Mucosa of rectum (tissue), 2 donors: ENCODE data around the gene PGBD2.
"Not testable (repeated sequence)": the region's sequence is repeated elsewhere in the genome, so short reads cannot be mapped to it uniquely, and the experiment has no call there.

Experiments
- H3K27ac ChIP-seq, 2 donors: one replicate each; pipeline ENCODE4 v1.7.0; 2013; ENCODE audit warnings: inconsistent platforms in 2 of 2, low read depth in 2 of 2, low read length in 2 of 2
- H3K27me3 ChIP-seq, 2 donors: one replicate each; pipeline ENCODE4 v1.7.0; 2013; ENCODE audit warnings: low read length in 2 of 2; ENCODE audit not compliant: control insufficient read depth in 2 of 2, insufficient read depth in 2 of 2
- H3K36me3 ChIP-seq, 2 donors: one replicate each; pipeline ENCODE4 v1.7.0; 2013; ENCODE audit warnings: low read length in 2 of 2; ENCODE audit not compliant: control insufficient read depth in 2 of 2, insufficient read depth in 2 of 2
- H3K4me1 ChIP-seq, 2 donors: one replicate each; pipeline ENCODE4 v1.7.0; 2013; ENCODE audit warnings: low read length in 2 of 2, mild to moderate bottlenecking in 1 of 2; ENCODE audit not compliant: control insufficient read depth in 2 of 2, insufficient read depth in 2 of 2
- H3K4me3 ChIP-seq, 2 donors: one replicate each; pipeline ENCODE4 v1.7.0; 2013; ENCODE audit warnings: low read length in 2 of 2
- H3K9ac ChIP-seq, 2 donors: one replicate each; pipeline ENCODE4 v1.7.0; 2013; ENCODE audit warnings: low read length in 2 of 2, low read depth in 1 of 2, mild to moderate bottlenecking in 1 of 2
- H3K9me3 ChIP-seq, 2 donors: one replicate each; pipeline ENCODE4 v1.7.0; 2013; ENCODE audit warnings: low read length in 2 of 2; ENCODE audit not compliant: control insufficient read depth in 2 of 2
- donor health status: healthy.
- donor health status: Normal muscosa, but diverticular disease.

The PGBD2 gene

GRCh38 chr1:248925859-248926258 lies 19.8 kb downstream of the PGBD2 start:
- not testable (repeated sequence) for H3K9me3 ChIP-seq, H3K27me3 ChIP-seq, H3K4me3 ChIP-seq, H3K27ac ChIP-seq, H3K36me3 ChIP-seq, H3K4me1 ChIP-seq, H3K9ac ChIP-seq

GRCh38 chr1:248926401-248927182 lies 20.6 kb downstream of the PGBD2 start:
- no peak overlapping the region for H3K27ac ChIP-seq
- H3K4me3 ChIP-seq: no peak overlapping the region
- no peaks in the 10 kb centered on the region for H3K4me1 ChIP-seq
- no peaks in the 10 kb centered on the region for H3K9me3 ChIP-seq
- H3K36me3 ChIP-seq: peaks cover 0 to 3% of the 10 kb centered on the region in 2 donors
- no peak overlapping the region for H3K9ac ChIP-seq
- no peaks in the 10 kb centered on the region for H3K27me3 ChIP-seq

- H3K4me3 ChIP-seq, H3K27ac ChIP-seq, H3K4me1 ChIP-seq, H3K9me3 ChIP-seq, H3K27me3 ChIP-seq, H3K9ac ChIP-seq, H3K36me3 ChIP-seq: not testable (repeated sequence)
These were observed 21.2 kb downstream of the PGBD2 start for GRCh38 chr1:248927283-248927682.

GRCh38 chr1:248928122-248928521 lies 22.1 kb downstream of the PGBD2 start:
- H3K27ac ChIP-seq, H3K4me1 ChIP-seq, H3K27me3 ChIP-seq: not testable (repeated sequence)

GRCh38 chr1:248930037-248930436 lies 24.0 kb downstream of the PGBD2 start:
- H3K9ac ChIP-seq, H3K4me3 ChIP-seq, H3K9me3 ChIP-seq, H3K4me1 ChIP-seq, H3K27ac ChIP-seq, H3K27me3 ChIP-seq, H3K36me3 ChIP-seq: not testable (repeated sequence)

More at GRCh38 chr1:248928122-248928521, 22.1 kb downstream of the PGBD2 start:
- not testable (repeated sequence) for H3K9me3 ChIP-seq, H3K4me3 ChIP-seq, H3K9ac ChIP-seq, H3K36me3 ChIP-seq

- not testable (repeated sequence) for H3K9ac ChIP-seq, H3K36me3 ChIP-seq, H3K9me3 ChIP-seq, H3K4me1 ChIP-seq, H3K4me3 ChIP-seq, H3K27ac ChIP-seq, H3K27me3 ChIP-seq
These were observed 32.3 kb downstream of the PGBD2 start for GRCh38 chr1:248938173-248938809.

GRCh38 chr1:248944134-248944999 lies 38.3 kb downstream of the PGBD2 start:
- H3K27ac ChIP-seq, H3K36me3 ChIP-seq, H3K9me3 ChIP-seq, H3K4me3 ChIP-seq, H3K9ac ChIP-seq, H3K27me3 ChIP-seq, H3K4me1 ChIP-seq: not testable (repeated sequence)

- H3K27me3 ChIP-seq, H3K4me3 ChIP-seq, H3K36me3 ChIP-seq, H3K4me1 ChIP-seq, H3K9ac ChIP-seq, H3K9me3 ChIP-seq, H3K27ac ChIP-seq: not testable (repeated sequence)
These were observed 39.0 kb downstream of the PGBD2 start for GRCh38 chr1:248945000-248945423.

- H3K4me1 ChIP-seq, H3K9me3 ChIP-seq, H3K4me3 ChIP-seq, H3K27me3 ChIP-seq, H3K36me3 ChIP-seq, H3K9ac ChIP-seq, H3K27ac ChIP-seq: not testable (repeated sequence)
These were observed 39.4 kb downstream of the PGBD2 start for GRCh38 chr1:248945453-248945852.

- not testable (repeated sequence) for H3K27me3 ChIP-seq, H3K4me3 ChIP-seq, H3K27ac ChIP-seq, H3K9ac ChIP-seq, H3K4me1 ChIP-seq, H3K9me3 ChIP-seq, H3K36me3 ChIP-seq
These were observed 39.9 kb downstream of the PGBD2 start for GRCh38 chr1:248945856-248946416.
